ENCODE measurements around the gene RHBDF1. TPM values are rescaled to one million over a fixed set of nuclear protein-coding genes. Genes with fewer than 3 reads are reported as not detected.

Gene RHBDF1
- total and polyA plus RNA-seq, 2 of the 13 experiments (the other 11 are each of a cell fraction or from before 2014, with no cell fraction given), result 5.4 to 26.9 TPM

- TF ChIP-seq TARDBP (CRISPR knock-in tag; IDR thresholded peaks at IDR 0.05) (peak; percentile 67; the same call in 1 of the 2 replicates), SP4 (CRISPR knock-in tag; IDR thresholded peaks at IDR 0.05) (peak; percentile 84), HDAC1 (CRISPR knock-in tag; IDR thresholded peaks at IDR 0.05) (peak; percentile 60), POLR2AphosphoS5 (IDR thresholded peaks at IDR 0.05; ENCODE audit: low read depth, low read length) (peak; percentile 74), ARID4A (CRISPR knock-in tag; IDR thresholded peaks at IDR 0.05; ENCODE audit: borderline replicate concordance) (peak; percentile 93), KDM5B (CRISPR knock-in tag; IDR thresholded peaks at IDR 0.05; ENCODE audit: borderline replicate concordance) (peak; percentile 61; the same call in 1 of the 2 replicates), HNF4A (CRISPR knock-in tag; IDR thresholded peaks at IDR 0.05) (no peak)
These were observed 18.8 kb downstream of the RHBDF1 start, which contains the start of the genes POLR3K and SNRNP25 (continued) for GRCh38 chr16:53346-54236.

Data from HepG2 (cell line).